ENCODE measurements around the gene SLC12A5. TPM values are rescaled to one million over a fixed set of nuclear protein-coding genes. Genes with fewer than 3 reads are reported as not detected.

SLC12A5 gene
- total RNA-seq, 1 experiment from 2014 or later = 20.9 TPM

DNA sequence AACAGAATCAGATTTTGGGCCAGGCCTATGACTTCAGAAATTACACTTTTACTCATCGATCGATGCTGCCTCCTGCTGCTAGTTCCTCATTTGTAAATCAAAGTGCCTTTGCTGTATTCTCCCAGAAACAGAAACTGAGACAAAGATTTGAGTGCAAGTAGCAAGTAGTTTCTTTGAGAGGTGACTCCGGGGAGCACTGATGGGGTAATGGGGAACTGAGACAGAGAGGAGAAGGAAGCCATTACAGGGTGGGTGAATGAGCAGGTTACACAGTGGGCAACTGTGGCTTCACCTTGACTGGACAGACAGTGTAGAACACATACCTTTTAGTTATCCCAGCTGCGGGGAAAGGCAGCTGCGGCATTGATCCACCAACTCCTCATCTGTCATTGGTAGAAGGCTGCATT lies 79.4 kb downstream of the SLC12A5 start:
- Histone ChIP-seq H3K27ac (ENCODE audit: low read depth, low read length, poor library complexity, severe bottlenecking) (no peak overlapping the region), H3K4me3 (ENCODE audit: low read depth, low read length, poor library complexity, severe bottlenecking) (no peak overlapping the region), H3K36me3 (ENCODE audit: insufficient read depth, low read length, poor library complexity, severe bottlenecking) (no peaks in the 10 kb centered on the region), H3K9me3 (ENCODE audit: low read depth, low read length, poor library complexity, severe bottlenecking) (no peaks in the 10 kb centered on the region), H3K4me1 (ENCODE audit: insufficient read depth, low read length, poor library complexity, severe bottlenecking) (no peaks in the 10 kb centered on the region), H3K27me3 (replicated peaks; ENCODE audit: insufficient read depth, low read depth, low read length, poor library complexity) (peaks cover 45% of the 10 kb centered on the region)
- no peak for TF ChIP-seq EZH2 (IDR thresholded peaks at IDR 0.05; ENCODE audit: borderline replicate concordance, low read depth, low read length, poor library complexity, severe bottlenecking)
- TF ChIP-seq, protein P1, sequence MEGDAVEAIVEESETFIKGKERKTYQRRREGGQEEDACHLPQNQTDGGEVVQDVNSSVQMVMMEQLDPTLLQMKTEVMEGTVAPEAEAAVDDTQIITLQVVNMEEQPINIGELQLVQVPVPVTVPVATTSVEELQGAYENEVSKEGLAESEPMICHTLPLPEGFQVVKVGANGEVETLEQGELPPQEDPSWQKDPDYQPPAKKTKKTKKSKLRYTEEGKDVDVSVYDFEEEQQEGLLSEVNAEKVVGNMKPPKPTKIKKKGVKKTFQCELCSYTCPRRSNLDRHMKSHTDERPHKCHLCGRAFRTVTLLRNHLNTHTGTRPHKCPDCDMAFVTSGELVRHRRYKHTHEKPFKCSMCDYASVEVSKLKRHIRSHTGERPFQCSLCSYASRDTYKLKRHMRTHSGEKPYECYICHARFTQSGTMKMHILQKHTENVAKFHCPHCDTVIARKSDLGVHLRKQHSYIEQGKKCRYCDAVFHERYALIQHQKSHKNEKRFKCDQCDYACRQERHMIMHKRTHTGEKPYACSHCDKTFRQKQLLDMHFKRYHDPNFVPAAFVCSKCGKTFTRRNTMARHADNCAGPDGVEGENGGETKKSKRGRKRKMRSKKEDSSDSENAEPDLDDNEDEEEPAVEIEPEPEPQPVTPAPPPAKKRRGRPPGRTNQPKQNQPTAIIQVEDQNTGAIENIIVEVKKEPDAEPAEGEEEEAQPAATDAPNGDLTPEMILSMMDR (conservative IDR thresholded peaks at IDR 0.05; ENCODE audit: low read depth, low read length) = no peak
- CTCF ChIA-PET = no interaction called here
- no peak for DNase-seq (ENCODE audit: low spot score)
- no TSS peak for BruUV-seq (replicated peaks)
- POLR2A ChIA-PET (ENCODE audit: low non-redundant PET) = no interaction called here
- intact Hi-C loops (cut with micrococcal nuclease; ENCODE audit: unreplicated experiment) = no loop called here

DNA sequence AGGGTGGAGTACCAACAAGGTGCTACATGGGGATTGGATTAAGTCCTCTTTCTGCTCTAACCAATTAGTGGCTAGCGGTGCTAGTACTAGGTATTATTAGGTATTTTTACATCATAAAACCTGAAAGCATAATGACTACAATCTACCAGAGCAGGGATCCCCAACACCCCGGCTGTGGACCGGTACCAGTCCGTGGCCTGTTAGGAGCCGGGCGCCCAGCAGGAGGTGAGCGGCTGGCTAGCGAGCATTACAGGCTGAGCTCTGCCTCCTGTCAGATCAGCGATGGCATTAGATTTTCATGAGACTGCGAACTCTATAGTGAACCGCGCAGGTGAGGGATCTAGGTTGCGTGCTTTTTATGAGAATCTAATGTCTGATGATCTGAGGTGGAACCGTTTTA lies 80.0 kb downstream of the SLC12A5 start:
- H3K9me3 ChIP-seq (ENCODE audit: low read depth, low read length, poor library complexity, severe bottlenecking) = no peaks in the 10 kb centered on the region
- ChIA-PET POLR2A (ENCODE audit: low non-redundant PET) (no interaction called here), CTCF (no interaction called here)
- no peaks in the 10 kb centered on the region for H3K36me3 ChIP-seq (ENCODE audit: insufficient read depth, low read length, poor library complexity, severe bottlenecking)
- TF ChIP-seq EZH2 (IDR thresholded peaks at IDR 0.05; ENCODE audit: borderline replicate concordance, low read depth, low read length, poor library complexity, severe bottlenecking) = no peak
- TF ChIP-seq, protein P1 (conservative IDR thresholded peaks at IDR 0.05; ENCODE audit: low read depth, low read length) = no peak
- intact Hi-C loops (cut with micrococcal nuclease; ENCODE audit: unreplicated experiment) = no loop called here
- no peak overlapping the region for H3K27ac ChIP-seq (ENCODE audit: low read depth, low read length, poor library complexity, severe bottlenecking)
- DNase-seq (ENCODE audit: low spot score) = no peak
- H3K4me1 ChIP-seq (ENCODE audit: insufficient read depth, low read length, poor library complexity, severe bottlenecking) = no peaks in the 10 kb centered on the region
- BruUV-seq (replicated peaks) = no TSS peak
- H3K27me3 ChIP-seq (replicated peaks; ENCODE audit: insufficient read depth, low read depth, low read length, poor library complexity) = peaks cover 45% of the 10 kb centered on the region
- no peak overlapping the region for H3K4me3 ChIP-seq (ENCODE audit: low read depth, low read length, poor library complexity, severe bottlenecking)

Other genes with a start within 250 kb of the SLC12A5 start
- 0.63 TPM in 1 of 2 replicates, not detected in the other for gene WFDC3, start 237.3 kb upstream of the SLC12A5 start, total RNA-seq (2021)
- 44.6 and 45.9 TPM in 2 replicates for gene DNTTIP1, start 237.3 kb upstream of the SLC12A5 start, total RNA-seq (2021)
- gene UBE2C, start 216.6 kb upstream of the SLC12A5 start, total RNA-seq (2021) = 241 and 249 TPM in 2 replicates
- gene TNNC2, start 201.9 kb upstream of the SLC12A5 start, total RNA-seq (2021) = not detected in 2 replicates
- 3.1 and 7.3 TPM in 2 replicates for gene SNX21, start 195.4 kb upstream of the SLC12A5 start, total RNA-seq (2021)
- gene ACOT8, start 171.8 kb upstream of the SLC12A5 start, total RNA-seq (2021) = 16.9 and 19.8 TPM in 2 replicates
- gene ZSWIM3, start 171.6 kb upstream of the SLC12A5 start, total RNA-seq (2021) = 2.6 TPM in 2 replicates
- 13.2 and 14.3 TPM in 2 replicates for gene ZSWIM1, start 148.0 kb upstream of the SLC12A5 start, total RNA-seq (2021)
- 1.9 and 2.0 TPM in 2 replicates for gene SPATA25, start 141.6 kb upstream of the SLC12A5 start, total RNA-seq (2021)
- 3.2 and 3.3 TPM in 2 replicates for gene NEURL2, start 138.0 kb upstream of the SLC12A5 start, total RNA-seq (2021)
- 76.7 and 83.5 TPM in 2 replicates for gene CTSA, start 137.9 kb upstream of the SLC12A5 start, total RNA-seq (2021)
- 58.3 and 62.8 TPM in 2 replicates for gene PLTP, start 117.1 kb upstream of the SLC12A5 start, total RNA-seq (2021)
- 47.5 and 55.8 TPM in 2 replicates for gene PCIF1, start 94.5 kb upstream of the SLC12A5 start, total RNA-seq (2021)
- 31.9 and 32.9 TPM in 2 replicates for gene ZNF335, start 57.0 kb upstream of the SLC12A5 start, total RNA-seq (2021)
- 2.4 and 2.8 TPM in 2 replicates for gene MMP9, start 20.3 kb upstream of the SLC12A5 start, total RNA-seq (2021)
- gene NCOA5, start 60.7 kb downstream of the SLC12A5 start, total RNA-seq (2021) = 44.1 and 55.4 TPM in 2 replicates
- 16.3 and 18.7 TPM in 2 replicates for gene CD40, start 89.1 kb downstream of the SLC12A5 start, total RNA-seq (2021)